ENCODE measurements around the gene TMA7. TPM values are rescaled to one million over a fixed set of nuclear protein-coding genes. Genes with fewer than 3 reads are reported as not detected.
"Not testable (repeated sequence)": the region's sequence is repeated elsewhere in the genome, so short reads cannot be mapped to it uniquely, and the experiment has no call there.

TMA7 gene
- total and polyA plus RNA-seq, 11 donors = 177 to 733 (median 205) TPM

- TF ChIP-seq CTCF (IDR thresholded peaks at IDR 0.05) (peak; percentile 72 to 89 (median 79)), POLR2A (IDR thresholded peaks at IDR 0.05) (no peak)
- ATAC-seq (peak; percentile 43 to 77 (median 60)), DNase-seq (peak; percentile 46 to 57 (median 49))
- Histone ChIP-seq H3K27me3 (no peaks in the 10 kb centered on the region), H3K27ac (peak overlapping the region in 1 of 12 donors; percentile 86), H3K36me3 (peaks cover 0 to 27% (median 18%) of the 10 kb centered on the region in 9 donors), H3K4me1 (peaks cover 0 to 11% (median 2%) of the 10 kb centered on the region in 12 donors), H3K4me3 (no peak overlapping the region), H3K9me3 (no peaks in the 10 kb centered on the region)
- intact Hi-C loops (cut with DNase I) = loop anchor here (1.0 to 10.0 kb wide), 10 partner anchors 34 to 148 kb away; no protein-coding TSS in a partner anchor
- 59 to 66% (median 62%) methylated on average over 6 of the region's 6 CpGs for WGBS, 4 donors
Observed at GRCh38 chr3:48400824-48401433, 39.1 kb upstream of the TMA7 start.

- ATAC-seq, DNase-seq, H3K4me3 ChIP-seq, H3K27me3 ChIP-seq, H3K9me3 ChIP-seq: not testable (repeated sequence)
- intact Hi-C loops (cut with DNase I) = loop anchor here (1.0 to 10.0 kb wide), 10 partner anchors 33 to 147 kb away; no protein-coding TSS in a partner anchor
- Histone ChIP-seq H3K4me1 (peaks cover 0 to 11% (median 2%) of the 10 kb centered on the region in 12 donors), H3K36me3 (peaks cover 0 to 32% (median 23%) of the 10 kb centered on the region in 9 donors), H3K27ac (peak overlapping the region in 5 of 12 donors; percentile 1 to 86 (median 33))
- 90 to 95% (median 94%) methylated on average over 12 of the region's 12 CpGs for WGBS, 4 donors
Observed at GRCh38 chr3:48401434-48401901, 38.6 kb upstream of the TMA7 start.

GRCh38 chr3:48402281-48402732, 37.8 kb upstream of the TMA7 start:
- Histone ChIP-seq H3K27me3 (no peaks in the 10 kb centered on the region), H3K9me3 (no peaks in the 10 kb centered on the region), H3K27ac (peak overlapping the region in 6 of 12 donors; percentile 1 to 86 (median 25)), H3K36me3 (peaks cover 0 to 40% (median 31%) of the 10 kb centered on the region in 9 donors), H3K4me3 (no peak overlapping the region), H3K4me1 (peaks cover 0 to 11% (median 2%) of the 10 kb centered on the region in 12 donors)
- DNase-seq (peak in 3 of 5 donors; percentile 61 to 86 (median 75)), ATAC-seq (peak; percentile 33 to 82 (median 66))
- 39 to 65% (median 50%) methylated on average over 8 of the region's 8 CpGs for WGBS, 4 donors
- intact Hi-C loops (cut with DNase I) = loop anchor here in 4 of 10 donors (2.0 to 10.0 kb wide), 3 partner anchors 30 to 145 kb away; no protein-coding TSS in a partner anchor
- TF ChIP-seq POLR2A (IDR thresholded peaks at IDR 0.05) (no peak), CTCF (IDR thresholded peaks at IDR 0.05) (no peak)

GRCh38 chr3:48402907-48403306, 37.1 kb upstream of the TMA7 start:
- no peaks in the 10 kb centered on the region for H3K27me3 ChIP-seq
- 50 to 58% (median 57%) methylated on average over 3 of the region's 3 CpGs for WGBS, 4 donors
- ATAC-seq (no peak), DNase-seq (no peak)
- H3K9me3 ChIP-seq = no peaks in the 10 kb centered on the region
- H3K4me1 ChIP-seq = peaks cover 0 to 11% (median 2%) of the 10 kb centered on the region in 12 donors
- H3K27ac ChIP-seq = peak overlapping the region in 4 of 12 donors; percentile 16 to 86 (median 43)
- intact Hi-C loops (cut with DNase I) = loop anchor here in 4 of 10 donors (1.0 to 10.0 kb wide), 4 partner anchors 30 to 144 kb away; no protein-coding TSS in a partner anchor
- no peak overlapping the region for H3K4me3 ChIP-seq
- H3K36me3 ChIP-seq = peaks cover 0 to 46% (median 33%) of the 10 kb centered on the region in 9 donors
- no peak for TF ChIP-seq CTCF (IDR thresholded peaks at IDR 0.05)
- TF ChIP-seq POLR2A (IDR thresholded peaks at IDR 0.05) = no peak

Data from heart left ventricle (tissue), 16 donors.